DMS153 treated with DMSO at 0.1 percent for 48 hours (cell line): Measurements from ENCODE around the gene SEMA4A.
"Not testable (repeated sequence)": the region's sequence is repeated elsewhere in the genome, so short reads cannot be mapped to it uniquely, and the experiment has no call there.

Experiments used
- DNase-seq: peaks from one replicate; lab custom pipeline; 2025; ENCODE audit not compliant: unreplicated experiment; lab: John Stamatoyannopoulos, UW

The SEMA4A gene

DNA sequence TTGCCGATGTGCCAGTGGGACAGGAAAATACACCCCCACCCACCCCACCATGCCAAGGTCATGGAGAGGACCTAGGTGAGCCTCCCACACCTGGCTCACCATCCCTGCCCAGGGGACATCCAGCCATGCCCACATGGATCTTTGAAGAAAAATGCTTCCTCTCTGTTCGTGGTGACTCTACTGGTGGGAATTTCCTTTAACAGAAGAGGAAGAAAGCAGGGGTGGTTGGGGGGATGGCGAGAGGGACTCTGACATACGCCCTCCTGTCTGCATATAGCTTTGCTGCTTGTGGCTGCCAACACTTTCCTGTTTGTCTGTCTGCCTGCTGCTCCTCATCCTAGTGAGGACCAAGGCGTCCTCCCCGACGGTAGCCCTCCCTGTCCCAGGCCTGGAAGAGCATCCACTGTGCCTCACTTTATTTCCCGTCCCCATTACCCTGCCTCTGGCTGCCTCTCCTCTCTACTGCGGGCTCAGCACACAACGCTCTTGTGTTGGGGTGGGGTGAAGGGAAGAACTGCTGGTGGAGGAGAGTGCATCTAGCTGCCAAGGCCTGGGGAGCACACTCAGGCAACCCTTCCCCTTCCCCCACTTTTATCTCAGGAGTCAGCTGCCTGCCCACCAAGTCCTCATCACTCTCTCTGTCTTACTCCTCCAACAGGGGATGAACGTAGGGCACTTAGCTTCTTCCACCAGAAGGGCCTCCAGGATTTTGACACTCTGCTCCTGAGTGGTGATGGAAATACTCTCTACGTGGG, 2.5 kb downstream of the SEMA4A start:
- no peak for DNase-seq

DNA sequence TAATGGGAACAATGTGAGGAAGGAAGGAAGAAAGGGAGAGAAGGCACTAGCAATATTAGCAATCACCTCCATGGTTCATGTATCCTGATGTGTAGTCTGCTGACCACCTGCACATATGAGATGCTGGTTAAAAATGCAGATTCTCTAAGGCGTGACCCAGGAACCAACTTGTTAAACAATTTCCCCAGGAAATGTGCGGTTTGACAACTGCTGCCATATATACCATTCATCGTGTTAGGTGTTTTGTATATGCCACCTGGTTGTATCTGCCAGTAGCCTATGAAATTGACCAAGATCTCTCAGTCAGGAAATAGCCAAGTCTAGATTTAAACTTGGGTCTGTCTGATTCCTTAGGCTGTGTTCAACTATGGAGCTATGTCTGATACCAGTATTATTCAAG, 4.1 kb downstream of the SEMA4A start:
- no peak for DNase-seq

DNA sequence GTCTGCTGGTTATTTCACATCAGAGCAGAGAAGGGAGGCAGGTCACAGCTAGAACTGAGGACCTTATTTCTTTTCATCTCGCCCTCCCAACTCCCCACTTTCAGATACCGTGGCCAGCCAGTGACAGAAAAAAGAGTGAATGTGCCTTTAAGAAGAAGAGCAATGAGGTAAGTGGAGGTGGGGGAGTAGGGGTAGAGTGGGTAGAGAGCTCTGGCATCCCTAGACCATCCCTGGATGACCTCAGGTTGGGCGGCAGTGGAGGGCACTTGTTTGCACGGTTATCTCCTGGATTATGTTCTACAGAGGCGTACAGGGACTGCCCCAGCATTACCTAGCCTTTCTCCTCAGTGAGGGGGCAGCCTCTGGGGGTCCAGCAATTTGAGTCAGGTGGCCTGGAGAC, 4.6 kb downstream of the SEMA4A start:
- no peak for DNase-seq

DNA sequence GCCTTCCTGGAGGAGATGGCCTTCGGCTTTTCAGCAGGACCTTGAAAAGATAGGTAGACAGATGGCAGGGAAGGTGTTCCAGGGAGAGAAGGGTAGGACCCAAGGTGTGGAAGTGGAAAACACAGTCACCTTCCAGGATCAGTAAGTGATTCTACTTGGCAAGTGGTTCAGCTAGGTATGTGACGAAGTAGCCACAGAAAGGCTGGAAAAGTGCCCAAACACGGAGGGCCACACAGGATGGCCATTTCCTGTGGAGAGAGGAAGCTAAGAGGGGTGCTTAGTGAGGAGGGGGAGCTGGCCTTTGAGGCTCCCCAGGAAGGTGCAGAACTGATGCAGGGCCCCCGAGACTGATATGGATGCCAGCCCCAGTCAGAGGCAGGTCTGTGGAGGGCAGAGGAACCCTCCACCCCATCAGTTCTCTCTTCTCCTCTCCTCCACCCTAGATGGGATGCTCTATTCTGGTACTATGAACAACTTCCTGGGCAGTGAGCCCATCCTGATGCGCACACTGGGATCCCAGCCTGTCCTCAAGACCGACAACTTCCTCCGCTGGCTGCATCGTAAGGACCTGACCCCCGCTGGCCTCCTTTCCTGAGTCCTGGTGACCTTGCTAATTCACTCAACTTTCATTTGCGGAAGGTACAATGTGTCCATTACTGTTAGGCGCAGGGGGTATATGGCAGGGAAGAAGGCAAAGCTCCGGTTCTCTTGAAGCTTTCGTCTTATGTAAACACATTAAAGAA, 6.8 kb downstream of the SEMA4A start:
- DNase-seq, result no peak

DNA sequence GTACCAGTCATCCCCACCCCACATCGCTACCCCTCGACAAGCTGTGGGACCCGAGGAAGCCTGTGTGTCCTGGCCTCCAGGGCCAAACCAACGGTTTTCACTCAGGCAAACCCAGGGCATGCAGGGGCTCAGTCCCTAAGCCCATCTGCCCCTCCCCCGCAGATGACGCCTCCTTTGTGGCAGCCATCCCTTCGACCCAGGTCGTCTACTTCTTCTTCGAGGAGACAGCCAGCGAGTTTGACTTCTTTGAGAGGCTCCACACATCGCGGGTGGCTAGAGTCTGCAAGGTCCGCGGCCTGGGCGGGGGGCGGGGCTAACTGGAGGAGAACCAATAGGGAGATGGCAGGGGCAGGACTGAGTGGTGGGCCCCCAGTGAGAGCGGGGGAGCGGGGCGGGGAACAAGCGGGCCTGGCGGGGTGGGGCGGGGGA, 7.4 kb downstream of the SEMA4A start:
- DNase-seq, result peak; percentile 52

DNA sequence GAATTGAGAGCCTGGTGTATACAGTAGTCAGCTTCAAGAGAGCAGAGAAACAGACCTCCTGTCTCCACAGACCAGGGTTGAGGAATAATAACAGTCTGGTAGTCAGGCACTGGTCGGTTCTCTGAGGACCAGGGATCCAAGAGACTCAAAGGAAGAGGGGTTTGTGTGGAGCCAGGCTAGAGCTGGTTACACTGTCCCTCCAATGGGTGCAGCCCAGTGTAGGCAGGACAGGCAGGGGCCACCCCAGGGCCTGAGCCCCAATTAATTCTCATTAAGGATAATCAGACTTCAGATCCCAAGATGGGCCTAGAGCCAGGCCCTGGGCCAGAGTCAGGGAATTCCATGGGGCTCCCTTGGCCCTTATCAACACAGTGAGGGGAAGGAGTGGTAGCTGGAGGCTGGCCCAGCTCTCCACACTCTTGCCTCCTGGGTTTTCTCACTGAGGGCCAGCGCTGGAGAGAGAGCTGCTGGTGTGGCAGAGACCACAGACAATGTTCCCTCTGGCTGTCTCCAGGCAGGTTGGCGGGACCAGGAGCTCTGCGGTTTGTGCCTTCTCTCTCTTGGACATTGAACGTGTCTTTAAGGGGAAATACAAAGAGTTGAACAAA, 9.1 kb downstream of the SEMA4A start:
- no peak for DNase-seq

DNA sequence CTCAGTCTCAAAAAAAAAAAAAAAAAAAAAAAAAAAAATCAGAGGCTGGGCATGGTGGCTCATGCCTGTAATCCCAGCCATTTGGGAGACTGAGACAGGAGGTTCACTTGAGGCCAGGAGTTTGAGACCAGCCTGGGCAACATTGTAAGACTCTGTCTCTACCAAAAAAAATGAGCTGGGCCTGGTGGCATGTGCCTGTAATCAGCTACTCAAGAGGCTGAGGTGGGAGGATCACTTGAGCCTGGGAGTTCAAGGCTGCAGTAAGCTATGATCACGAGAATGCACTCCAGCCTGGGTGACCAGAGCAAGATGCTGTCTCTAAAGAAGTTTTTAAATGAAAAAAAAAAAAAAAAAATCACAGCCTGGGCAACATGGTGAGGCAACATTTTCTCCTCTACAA, 10.3 kb downstream of the SEMA4A start:
- no peak for DNase-seq

DNA sequence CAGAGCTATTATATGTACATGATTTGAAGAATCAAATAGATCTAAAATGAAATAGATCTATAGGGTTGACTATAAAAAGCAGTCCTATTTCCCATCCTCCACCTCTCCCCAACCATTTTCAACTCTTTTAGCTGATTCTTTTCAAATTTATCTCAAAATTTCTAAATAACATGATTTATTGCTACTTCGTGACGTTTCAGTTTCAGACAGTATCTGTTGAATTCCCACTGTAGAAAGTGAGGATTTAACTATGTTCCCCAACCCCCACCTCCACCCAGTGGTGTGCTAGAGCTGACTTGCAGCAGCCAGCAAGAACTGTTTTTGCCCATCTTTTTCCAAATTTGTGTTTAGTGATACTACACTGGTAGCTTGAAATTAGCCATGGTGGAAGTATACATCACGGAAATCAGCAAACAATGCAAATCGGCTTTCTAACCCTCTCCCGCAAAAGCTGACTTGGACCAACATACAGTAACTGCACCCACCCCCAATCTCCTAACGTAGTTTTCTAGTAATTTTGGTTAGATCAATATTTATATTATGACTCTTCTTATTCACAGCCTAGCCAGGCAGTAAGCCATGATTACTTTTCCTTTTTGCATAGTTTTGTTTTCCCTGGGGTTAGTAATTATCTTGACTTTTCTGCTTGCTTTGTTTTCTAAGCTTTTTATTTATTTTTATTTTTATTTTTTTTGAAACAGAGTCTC, 10.9 kb downstream of the SEMA4A start:
- DNase-seq, result no peak

DNA sequence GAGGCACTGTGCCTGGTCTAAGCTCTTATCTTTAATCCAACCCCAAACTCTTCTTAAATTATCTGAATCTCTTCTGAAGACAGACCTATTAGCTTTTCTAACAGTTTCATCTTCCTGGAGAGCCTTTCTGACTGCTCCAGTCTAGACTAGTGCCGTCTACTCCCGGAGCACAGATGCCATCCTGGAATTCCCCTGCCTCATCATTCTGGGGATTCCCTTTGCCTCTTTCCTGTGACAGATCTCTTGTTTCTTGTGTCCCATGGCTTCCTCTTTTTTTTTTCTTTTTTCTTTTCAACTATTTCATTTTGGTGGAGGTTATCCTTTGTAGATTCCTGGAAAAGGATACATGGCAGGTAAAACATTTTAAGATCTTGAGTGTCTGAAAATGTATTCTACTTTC, 11.7 kb downstream of the SEMA4A start:
- DNase-seq, result no peak

DNA sequence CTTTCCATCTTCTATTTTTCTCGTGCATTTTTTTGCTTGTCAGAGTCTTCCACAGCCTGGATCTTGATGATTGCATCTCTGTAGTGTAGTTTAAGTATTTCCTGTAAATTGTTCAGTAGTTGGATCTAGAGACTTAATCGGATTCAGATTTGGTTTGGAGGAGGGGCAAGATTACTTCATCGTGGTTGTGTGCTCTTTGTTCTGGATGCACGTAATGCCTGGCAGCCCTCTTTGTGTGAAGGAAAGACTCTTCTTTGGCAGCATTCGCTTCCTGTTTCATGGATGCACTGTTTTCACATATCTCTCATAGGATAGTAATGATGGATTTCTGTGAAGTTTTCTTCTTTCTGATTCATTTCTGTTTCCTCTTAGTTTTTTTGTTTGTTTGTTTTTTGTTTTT, 14.2 kb downstream of the SEMA4A start:
- no peak for DNase-seq

DNA sequence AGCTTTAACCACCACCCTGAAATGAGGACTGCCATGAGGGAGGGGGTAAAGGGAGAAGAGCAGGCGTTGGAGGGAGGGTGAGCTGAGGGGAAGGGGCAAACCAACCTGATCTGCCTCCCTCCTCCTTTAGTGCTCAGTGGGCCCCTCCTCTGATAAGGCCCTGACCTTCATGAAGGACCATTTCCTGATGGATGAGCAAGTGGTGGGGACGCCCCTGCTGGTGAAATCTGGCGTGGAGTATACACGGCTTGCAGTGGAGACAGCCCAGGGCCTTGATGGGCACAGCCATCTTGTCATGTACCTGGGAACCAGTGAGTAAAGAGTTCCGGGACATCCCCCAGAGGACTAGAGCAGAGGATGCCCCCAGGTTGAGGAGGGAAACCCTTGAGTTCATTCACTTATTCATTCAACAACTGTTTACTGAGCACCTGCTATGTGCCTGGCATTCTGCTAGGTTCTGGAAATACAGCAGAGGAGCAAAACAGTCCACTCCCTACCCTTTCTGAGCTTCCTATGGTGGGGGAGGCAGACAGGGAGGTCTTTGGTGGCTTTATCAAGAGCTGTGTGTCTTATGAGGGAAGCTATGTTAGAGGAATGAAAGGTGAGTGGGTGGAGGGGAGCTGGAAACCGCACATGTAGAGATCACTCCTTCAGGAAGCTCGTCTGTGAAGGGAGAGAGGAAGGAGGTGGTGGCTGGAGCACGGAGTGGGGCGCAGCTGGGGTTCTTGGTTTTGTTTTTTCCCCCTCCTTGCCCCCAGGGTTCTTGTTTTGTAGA, 19.5 kb downstream of the SEMA4A start:
- DNase-seq, result no peak

DNA sequence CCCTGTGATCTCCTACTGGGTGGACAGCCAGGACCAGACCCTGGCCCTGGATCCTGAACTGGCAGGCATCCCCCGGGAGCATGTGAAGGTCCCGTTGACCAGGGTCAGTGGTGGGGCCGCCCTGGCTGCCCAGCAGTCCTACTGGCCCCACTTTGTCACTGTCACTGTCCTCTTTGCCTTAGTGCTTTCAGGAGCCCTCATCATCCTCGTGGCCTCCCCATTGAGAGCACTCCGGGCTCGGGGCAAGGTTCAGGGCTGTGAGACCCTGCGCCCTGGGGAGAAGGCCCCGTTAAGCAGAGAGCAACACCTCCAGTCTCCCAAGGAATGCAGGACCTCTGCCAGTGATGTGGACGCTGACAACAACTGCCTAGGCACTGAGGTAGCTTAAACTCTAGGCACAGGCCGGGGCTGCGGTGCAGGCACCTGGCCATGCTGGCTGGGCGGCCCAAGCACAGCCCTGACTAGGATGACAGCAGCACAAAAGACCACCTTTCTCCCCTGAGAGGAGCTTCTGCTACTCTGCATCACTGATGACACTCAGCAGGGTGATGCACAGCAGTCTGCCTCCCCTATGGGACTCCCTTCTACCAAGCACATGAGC, 23.3 kb downstream of the SEMA4A start:
- DNase-seq, result no peak

DNA sequence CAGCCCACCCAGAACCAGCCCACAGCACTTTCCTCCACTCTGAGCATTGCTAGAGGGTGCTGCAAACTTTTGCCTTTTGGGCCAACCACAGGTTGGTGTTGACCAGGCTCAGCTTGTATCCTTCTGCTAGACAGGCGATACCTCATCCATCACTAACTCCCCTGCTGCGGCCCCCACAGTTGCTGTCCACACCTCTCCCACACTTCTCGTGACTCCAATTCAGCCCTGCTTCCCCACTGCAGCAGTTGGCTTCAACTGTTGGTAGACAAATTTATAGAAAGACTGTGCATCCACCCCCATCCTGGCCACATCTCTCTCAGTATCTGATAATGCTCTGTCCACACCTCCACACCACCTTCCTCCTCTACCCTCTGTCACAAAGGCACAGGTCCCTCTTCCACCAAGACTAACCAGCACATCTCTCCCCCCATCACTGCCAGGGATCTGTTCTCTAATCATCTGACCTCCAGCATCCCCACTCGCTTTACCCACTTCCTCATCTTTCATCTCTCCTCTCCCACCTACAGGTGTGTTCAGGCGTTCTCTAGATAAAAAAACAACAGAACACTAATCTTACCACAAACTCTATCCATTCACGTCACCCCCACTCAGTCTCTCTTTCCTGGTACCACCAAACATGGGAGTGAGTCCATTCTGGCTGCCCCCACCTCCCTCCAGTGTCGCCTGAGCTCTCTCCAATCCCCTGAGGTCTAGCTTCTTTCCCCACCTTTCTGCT, 24.7 kb downstream of the SEMA4A start:
- DNase-seq, result no peak

DNA sequence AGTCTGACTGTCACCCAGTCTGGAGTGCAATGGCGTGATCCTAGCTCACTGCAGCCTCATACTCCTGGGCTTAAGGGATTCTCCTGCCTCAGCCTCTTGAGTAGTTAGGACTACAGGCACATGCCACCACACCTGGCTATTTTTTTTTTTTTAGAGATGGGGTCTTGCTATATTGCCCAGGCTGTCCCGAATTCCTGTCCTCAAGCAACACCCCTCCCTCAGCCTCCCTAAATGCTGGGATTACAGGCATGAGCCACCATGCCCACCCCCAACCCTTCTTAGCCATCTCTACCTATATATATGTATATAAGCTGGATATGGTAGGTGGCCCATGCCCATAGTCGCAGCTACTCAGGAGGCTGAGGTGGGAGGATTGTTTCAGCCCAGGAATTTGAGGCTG, 27.1 kb downstream of the SEMA4A start:
- no peak for DNase-seq

DNA sequence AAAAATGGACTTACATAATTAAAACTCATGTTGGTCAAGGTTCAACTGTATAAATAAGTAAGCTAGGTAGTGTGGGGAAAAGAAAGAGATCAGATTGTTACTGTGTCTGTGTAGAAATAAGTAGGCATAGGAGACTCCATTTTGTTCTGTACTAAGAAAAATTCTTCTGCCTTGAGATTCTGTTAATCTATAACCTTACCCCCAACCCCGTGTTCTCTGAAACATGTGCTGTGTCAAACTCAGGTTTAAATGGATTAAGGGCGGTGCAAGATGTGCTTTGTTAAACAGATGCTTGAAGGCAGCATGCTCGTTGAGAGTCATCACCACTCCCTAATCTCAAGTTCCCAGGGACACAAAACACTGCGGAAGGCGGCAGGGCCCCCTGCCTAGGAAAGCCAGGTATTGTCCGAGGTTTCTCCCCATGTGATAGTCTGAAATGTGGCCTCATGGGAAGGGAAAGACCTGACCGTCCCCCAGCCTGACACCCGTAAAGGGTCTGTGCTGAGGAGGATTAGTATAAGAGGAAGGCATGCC, 28.1 kb downstream of the SEMA4A start:
- DNase-seq, result not testable (repeated sequence)

DNA sequence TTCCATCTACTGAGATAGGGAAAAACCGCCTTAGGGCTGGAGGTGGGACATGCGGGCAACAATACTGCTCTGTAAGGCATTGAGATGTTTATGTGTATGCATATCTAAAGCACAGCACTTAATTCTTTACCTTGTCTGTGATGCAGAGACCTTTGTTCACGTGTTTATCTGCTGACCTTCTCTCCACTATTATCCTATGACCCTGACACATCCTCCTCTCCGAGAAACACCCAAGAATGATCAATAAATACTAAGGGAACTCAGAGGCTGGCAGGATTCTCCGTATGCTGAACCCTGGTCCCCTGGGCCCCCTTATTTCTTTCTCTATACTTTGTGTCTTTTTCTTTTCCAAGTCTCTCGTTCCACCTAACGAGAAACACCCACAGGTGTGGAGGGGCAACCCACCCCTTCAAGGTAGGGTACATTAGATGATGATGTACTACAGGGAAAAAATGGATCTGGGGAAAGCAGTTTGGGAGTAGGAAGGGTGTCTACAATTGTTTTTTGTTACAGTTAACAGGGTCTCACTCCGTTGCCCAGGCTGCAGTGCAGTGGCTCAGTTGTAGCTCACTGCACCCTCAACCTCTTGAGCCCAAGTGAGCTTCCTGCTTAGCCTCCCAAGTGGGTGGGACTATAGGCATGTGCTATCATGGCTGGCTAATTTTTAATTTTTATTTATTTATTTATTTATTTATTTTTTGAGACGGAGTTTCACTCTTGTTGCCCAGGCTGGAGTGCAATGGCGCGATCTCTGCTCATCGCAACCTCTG, 28.8 kb downstream of the SEMA4A start:
- DNase-seq, result not testable (repeated sequence)

DNA sequence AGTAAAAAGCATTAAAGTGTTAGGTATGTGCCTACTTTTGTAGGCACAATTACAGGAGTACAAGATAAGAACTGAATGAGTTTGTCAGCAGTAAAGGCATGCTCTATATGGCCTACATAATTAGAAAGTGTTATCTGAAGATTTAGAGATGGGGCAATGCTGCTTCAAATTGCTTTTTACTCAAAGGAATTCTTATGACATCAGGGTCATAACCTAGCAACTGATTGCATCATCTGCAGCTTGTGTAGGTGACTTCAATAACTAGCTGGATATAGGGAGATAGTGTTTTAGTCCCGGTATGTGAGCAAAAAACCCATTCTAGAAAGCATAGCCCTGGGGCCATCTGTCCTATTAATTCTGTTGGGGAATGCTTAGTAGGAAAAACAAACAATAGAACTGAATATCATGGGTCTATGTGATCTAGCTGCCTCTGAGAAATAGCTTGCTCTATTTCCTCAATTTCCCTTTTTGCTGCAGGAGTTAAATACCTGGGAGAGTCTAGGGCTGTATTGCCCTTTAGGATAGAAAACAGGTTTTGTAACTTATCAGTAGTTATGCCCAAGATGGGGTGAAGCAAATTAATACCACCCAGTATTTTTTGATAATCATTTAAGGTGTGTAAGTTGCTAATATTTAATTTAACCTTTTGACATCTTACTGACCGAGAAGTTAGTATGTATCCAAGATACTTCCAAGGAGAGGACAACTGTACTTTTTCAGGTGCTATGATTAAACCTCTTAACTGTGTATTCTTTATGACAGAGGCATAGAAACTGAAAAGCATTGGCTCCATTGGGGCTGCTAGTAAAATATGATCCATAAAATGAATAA, 33.2 kb downstream of the SEMA4A start:
- not testable (repeated sequence) for DNase-seq

DNA sequence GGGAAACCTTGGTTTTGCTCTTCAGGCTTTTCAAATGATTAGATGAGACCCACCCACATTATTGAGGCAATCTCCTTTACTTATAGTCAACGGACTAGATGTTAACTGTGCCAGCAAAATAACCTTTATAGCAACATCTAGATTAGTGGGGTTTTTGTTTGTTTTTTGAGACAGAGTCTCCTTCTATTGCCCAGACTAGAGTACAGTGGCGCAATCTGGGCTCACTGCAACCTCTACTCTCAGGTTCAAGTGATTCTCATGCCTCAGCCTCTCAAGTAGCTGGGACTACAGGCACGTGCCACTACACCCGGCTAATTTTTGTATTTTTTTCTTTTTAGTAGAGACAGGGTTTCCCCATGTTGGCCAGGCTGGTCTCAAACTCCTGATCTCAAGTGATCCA, 36.9 kb downstream of the SEMA4A start:
- DNase-seq, result not testable (repeated sequence)
